GF-D8 (cell line): ENCODE results near the gene NF1.
A peak's percentile ranks its signal among the peaks of the same experiment; 100 is the strongest.
"Not testable (repeated sequence)": the region's sequence is repeated elsewhere in the genome, so short reads cannot be mapped to it uniquely, and the experiment has no call there.

Experiments used
- DNase-seq: peaks from one replicate; lab custom pipeline; 2025; lab: John Stamatoyannopoulos, UW

NF1 gene

GRCh38 chr17:31345191-31345747 is 250.5 kb downstream of the NF1 start:
- DNase-seq = not testable (repeated sequence)

DNA sequence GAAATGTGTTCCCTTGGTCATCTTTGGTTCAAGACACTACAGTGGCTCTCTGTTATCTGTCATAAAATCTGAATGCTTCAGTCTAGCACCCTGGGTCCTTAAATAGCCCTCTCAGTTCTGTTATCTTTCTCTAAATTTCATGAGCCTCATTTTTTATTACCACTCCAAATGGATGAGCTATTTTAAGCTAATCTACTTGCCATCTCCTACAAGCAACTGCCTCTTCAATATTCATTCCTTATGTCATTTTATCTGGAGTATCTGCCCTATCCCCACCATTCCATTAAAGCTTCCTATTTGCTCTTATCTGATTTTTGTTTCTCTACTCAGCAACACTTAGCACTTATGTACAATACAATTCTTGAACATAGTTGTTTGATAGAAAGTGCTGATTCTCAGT is 254.7 kb downstream of the NF1 start:
- no peak for DNase-seq

DNA sequence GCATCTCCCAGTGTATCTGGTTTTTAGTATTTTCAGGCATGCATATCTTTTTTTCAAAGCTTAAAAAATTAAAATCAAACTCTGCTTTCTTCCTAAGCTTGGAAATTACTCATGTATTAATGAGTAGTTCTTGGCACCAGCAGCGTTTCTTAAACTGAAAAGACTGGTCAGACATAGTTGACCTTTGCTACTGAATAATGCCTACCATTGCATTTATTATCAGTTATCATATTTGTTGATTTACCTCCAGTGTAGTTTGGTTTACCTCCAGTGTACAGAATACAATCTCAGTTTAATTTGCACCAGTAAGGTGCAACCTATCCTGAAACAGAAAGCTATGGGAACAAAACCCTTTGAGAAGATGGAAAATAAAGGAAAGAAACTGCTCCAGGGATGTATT is 261.2 kb downstream of the NF1 start:
- DNase-seq = no peak

- DNase-seq = no peak
Observed at GRCh38 chr17:31357091-31357490, 262.3 kb downstream of the NF1 start.

- DNase-seq = no peak
Observed at GRCh38 chr17:31357839-31358394, 263.1 kb downstream of the NF1 start.

GRCh38 chr17:31364012-31364411 is 269.2 kb downstream of the NF1 start:
- no peak for DNase-seq

- DNase-seq = no peak
Observed at GRCh38 chr17:31366088-31366487, 271.3 kb downstream of the NF1 start.

GRCh38 chr17:31369266-31369665 is 274.5 kb downstream of the NF1 start:
- DNase-seq = no peak

DNA sequence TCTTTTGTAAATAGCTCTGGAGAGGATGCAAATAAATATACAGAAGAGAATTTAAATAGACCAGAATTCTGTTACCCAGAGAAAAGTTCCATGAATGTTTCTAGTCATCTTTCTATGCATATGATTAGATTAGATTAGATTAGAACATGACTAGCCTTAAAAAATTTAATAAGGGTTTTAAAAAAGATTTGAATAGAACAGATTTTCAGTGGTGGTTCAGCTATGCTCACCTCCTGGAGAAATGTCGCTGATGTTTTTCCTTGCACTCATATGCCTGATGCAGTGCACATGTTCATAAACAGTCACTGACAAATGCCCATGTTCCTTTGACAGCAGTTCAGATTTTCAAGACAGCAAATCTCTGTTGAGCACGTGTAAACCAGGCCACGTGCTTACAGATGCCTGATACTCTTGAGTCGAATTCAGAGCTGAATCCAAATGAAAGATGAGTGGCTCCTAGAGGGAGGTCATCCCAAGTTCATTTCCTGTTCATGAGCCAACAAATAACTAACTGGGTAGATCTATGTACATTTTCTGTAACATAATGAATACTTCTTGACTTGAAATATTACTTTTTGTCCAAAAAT is 276.8 kb downstream of the NF1 start:
- DNase-seq = no peak

GRCh38 chr17:31373150-31374093 is 278.6 kb downstream of the NF1 start:
- peak; percentile 34 for DNase-seq

GRCh38 chr17:31374094-31374447 is 279.3 kb downstream of the NF1 start:
- DNase-seq = no peak

DNA sequence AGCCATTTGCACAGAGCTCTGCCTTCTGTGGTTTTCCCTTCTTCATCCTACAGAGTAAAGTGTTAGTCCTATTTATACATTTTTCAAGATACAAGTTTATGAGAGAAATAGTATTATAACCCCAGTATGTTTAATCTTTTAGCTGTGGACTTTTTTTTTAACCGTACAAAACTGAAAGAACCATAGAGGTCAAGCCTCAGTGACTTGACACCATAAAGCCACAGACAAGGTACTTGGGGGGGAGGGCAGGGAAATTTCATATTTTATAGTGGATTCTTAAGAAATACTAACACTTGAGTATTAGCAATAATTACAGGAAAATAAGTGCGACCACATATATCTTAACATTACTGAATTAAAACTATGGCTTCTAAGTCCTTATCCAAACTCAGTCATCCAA is 279.7 kb downstream of the NF1 start:
- DNase-seq = no peak

- no peak for DNase-seq
Observed at GRCh38 chr17:31378638-31379037, 283.9 kb downstream of the NF1 start.

DNA sequence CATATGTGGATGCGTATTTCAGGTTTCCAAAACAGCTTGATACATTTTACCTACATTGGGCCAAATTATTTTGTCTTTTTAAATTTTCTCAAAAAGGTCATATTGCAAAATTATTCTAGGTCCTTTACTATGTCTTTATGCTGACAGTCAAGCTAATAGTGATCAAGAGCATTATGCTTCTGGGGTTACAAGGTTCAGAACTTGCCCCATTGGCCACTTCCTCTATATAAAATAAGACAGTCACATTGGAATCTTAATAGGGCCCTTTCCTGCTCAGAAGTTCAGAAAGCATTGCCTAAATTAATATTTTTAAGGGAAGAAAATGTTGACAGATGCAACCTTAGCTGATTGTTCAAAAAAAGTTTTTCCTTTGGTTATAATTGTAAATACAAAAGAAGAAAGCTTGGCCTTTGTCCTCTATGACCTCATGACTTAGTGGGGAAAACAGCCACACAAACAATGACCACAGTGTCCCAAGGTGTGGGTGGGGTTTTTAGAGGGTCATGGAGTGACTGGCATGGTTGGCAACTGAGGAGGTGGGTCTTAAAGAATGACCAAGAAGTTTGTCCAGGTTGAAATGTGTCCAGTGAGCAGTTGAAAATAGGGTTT is 284.9 kb downstream of the NF1 start:
- no peak for DNase-seq

DNA sequence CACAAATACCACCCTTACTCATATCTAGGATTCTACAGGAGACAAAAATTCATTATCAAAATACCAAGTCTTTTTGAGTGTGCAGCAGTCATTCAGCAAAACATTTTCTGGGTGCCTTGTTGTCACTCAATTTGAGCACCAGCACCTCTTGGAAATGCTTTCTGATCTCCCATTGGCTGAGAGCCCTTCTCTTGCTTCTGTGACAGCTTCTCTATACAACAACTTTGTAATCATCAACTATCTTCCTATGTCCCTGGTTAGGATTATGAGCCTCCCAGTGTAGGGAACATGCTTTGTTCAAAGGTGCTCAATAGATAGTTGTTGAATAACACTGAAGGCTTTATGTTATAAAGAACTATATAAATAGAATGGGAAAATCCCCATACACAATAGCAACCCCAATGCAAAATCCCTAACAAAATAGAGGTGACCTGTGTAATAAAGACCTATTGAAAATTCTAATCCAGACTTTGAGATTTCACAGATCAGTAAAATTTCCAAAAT is 286.4 kb downstream of the NF1 start:
- no peak for DNase-seq

DNA sequence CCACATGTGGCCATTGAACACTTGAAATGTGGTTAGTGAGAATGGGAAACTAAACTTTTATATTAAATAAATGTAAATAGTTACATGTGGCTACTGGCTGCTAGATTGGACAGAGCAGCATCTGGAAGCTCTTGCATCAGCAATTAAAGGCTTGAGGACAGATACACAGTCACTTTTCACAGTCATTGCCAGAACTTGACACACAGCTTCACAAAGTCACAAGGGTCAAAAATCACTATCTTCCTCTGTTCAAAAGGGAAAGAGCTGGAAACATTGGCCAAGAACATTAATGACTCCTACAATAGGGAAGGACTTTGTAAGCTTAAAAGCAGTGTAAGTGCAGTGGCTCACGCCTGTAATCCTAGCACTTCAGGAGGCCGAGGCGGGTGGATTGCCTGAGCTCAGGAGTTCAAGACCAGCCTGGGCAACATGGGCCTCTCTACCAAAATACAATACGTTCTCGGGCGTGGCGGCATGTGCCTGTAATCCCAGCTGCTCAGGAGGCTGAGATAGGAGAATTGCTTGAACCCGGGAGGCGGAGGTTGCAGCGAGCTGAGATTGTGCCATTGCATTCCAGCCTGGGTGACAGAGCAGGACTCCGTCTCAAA is 288.0 kb downstream of the NF1 start:
- not testable (repeated sequence) for DNase-seq

DNA sequence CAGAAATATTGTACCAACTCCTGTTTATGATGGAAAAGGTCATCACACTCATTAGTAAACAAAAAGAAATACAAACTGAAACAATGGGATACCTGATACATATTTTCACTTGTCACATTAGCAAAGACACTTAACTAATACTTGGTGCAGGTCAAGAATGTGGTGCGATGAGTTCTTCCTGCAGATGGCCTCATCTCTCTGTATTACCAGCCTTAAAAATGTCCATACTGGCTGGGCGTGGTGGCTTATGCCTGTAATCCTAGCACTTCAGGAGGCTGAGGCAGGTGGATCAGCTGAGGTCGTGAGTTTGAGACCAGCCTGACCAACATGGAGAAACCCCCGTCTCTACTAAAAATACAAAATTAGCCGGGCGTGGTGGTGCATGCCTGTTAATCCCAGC is 288.7 kb downstream of the NF1 start:
- DNase-seq = not testable (repeated sequence)

GRCh38 chr17:31385428-31386285 is 290.9 kb downstream of the NF1 start:
- DNase-seq = no peak

- no peak for DNase-seq
Observed at GRCh38 chr17:31386542-31387075, 291.8 kb downstream of the NF1 start.

DNA sequence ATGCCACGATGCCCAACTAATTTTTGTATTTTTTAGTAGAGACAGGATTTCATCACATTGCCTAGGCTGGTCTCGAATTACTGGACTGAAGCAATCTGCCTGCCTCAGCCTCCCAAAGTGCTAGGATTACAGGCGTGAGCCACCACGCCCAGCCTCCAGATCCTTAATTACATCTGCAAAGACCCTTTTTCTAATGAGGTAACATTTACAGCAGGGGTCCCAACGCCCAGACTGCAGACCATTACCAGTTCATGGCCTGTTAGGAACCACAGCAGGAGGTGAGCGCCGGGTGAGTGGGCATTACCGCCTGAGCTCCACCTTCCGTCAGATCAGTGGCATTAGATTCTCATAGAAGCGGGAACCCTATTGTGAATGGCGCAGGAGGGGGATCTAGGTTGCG is 292.7 kb downstream of the NF1 start:
- no peak for DNase-seq

GRCh38 chr17:31388351-31388750 is 293.6 kb downstream of the NF1 start:
- no peak for DNase-seq
